CD14-positive monocyte (primary cell): ENCODE results near the gene BEND7. TPM values are rescaled to one million over a fixed set of nuclear protein-coding genes. Genes with fewer than 3 reads are reported as not detected.

Experiments
- DNase-seq, 3 donors: peaks; one replicate each; pipeline ENCODE4 v3.0.0-alpha.2; 2011 to 2022
- H2AFZ ChIP-seq: 2 replicates; pipeline ENCODE4 v1.6.0; 2012; ENCODE audit warnings: mild to moderate bottlenecking, low read depth, low read length, inconsistent platforms; ENCODE audit not compliant: insufficient read depth, poor library complexity, severe bottlenecking
- H3K27ac ChIP-seq, 2 donors: 1 replicate in 1 of 2; 2 replicates in 1 of 2; pipeline ENCODE4 v1.5.1; 2012 to 2013; ENCODE audit warnings: low read length in 2 of 2, control low read depth in 1 of 2, inconsistent platforms in 1 of 2, low read depth in 1 of 2, mild to moderate bottlenecking in 1 of 2
- H3K27me3 ChIP-seq, 2 donors: one replicate each; pipeline versions ENCODE4 v1.6.0 to v1.6.1; 2011 to 2013; ENCODE audit warnings: low read length in 2 of 2; ENCODE audit not compliant: control insufficient read depth in 2 of 2, insufficient read depth in 2 of 2
- H3K36me3 ChIP-seq, 2 donors: replicated peaks in 1 of 2; 1 replicate in 1 of 2; 2 replicates in 1 of 2; pipeline versions ENCODE4 v1.5.1 to v1.6.1; 2012 to 2013; ENCODE audit warnings: low read length in 2 of 2, control low read depth in 1 of 2, inconsistent platforms in 1 of 2, mild to moderate bottlenecking in 1 of 2; ENCODE audit not compliant: insufficient read depth in 2 of 2, control insufficient read depth in 1 of 2
- H3K4me1 ChIP-seq, 2 donors: 1 replicate in 1 of 2; 2 replicates in 1 of 2; pipeline versions ENCODE4 v1.5.1 to v1.6.1; 2012 to 2013; ENCODE audit warnings: low read length in 2 of 2, control low read depth in 1 of 2, inconsistent platforms in 1 of 2, mild to moderate bottlenecking in 1 of 2, moderate library complexity in 1 of 2; ENCODE audit not compliant: insufficient read depth in 2 of 2, control insufficient read depth in 1 of 2
- H3K4me2 ChIP-seq: replicated peaks from 2 replicates; pipeline ENCODE3; 2012; ENCODE audit warnings: low read length, moderate library complexity, mild to moderate bottlenecking; ENCODE audit not compliant: poor library complexity, severe bottlenecking; ENCODE audit errors: extremely low read depth
- H3K4me3 ChIP-seq, 3 experiments: fragments of 200-600 bp in 1 of 3; sonication (generic) in 1 of 3; replicated peaks in 1 of 3; 1 replicate in 2 of 3; 2 replicates in 1 of 3; pipeline ENCODE4 v1.5.1; 2011 to 2013; ENCODE audit warnings: low read length in 3 of 3, mild to moderate bottlenecking in 3 of 3, control low read depth in 2 of 3, low read depth in 2 of 3, inconsistent platforms in 1 of 3, moderate library complexity in 1 of 3
- H3K79me2 ChIP-seq: 2 replicates; pipeline ENCODE4 v1.6.0; 2012; ENCODE audit warnings: mild to moderate bottlenecking, control low read depth, inconsistent platforms, low read length, moderate library complexity; ENCODE audit not compliant: insufficient read depth
- H3K9ac ChIP-seq: 2 replicates; pipeline ENCODE4 v1.6.0; 2017; ENCODE audit warnings: low read length, mild to moderate bottlenecking; ENCODE audit not compliant: insufficient read depth, poor library complexity, severe bottlenecking
- H3K9me3 ChIP-seq, 2 donors: replicated peaks in 1 of 2; 1 replicate in 1 of 2; 2 replicates in 1 of 2; pipeline versions ENCODE4 v1.5.1 to v1.6.1; 2012 to 2013; ENCODE audit warnings: low read length in 2 of 2, control low read depth in 1 of 2; ENCODE audit not compliant: control insufficient read depth in 1 of 2, insufficient read depth in 1 of 2
- H4K20me1 ChIP-seq: 2 replicates; pipeline ENCODE4 v1.6.0; 2012; ENCODE audit warnings: mild to moderate bottlenecking, low read length, control low read depth, moderate library complexity; ENCODE audit not compliant: insufficient read depth
- H3K27ac Mint-ChIP-seq, 7 donors: one replicate each; pipeline ENCODE4 v1.8.0; 2020; ENCODE audit warnings: mild to moderate bottlenecking in 7 of 7, mixed read lengths in 7 of 7, moderate library complexity in 6 of 7, inconsistent platforms in 2 of 7
- H3K27me3 Mint-ChIP-seq, 3 donors: one replicate each; pipeline ENCODE4 v1.8.0; 2021 to 2022; ENCODE audit warnings: low read depth in 3 of 3, mild to moderate bottlenecking in 3 of 3, mixed read lengths in 3 of 3, moderate library complexity in 3 of 3, inconsistent platforms in 1 of 3
- H3K36me3 Mint-ChIP-seq, 2 donors: one replicate each; pipeline ENCODE4 v1.8.0; 2020; ENCODE audit warnings: mixed read lengths in 2 of 2, inconsistent platforms in 1 of 2, mild to moderate bottlenecking in 1 of 2
- H3K4me1 Mint-ChIP-seq: one replicate; pipeline ENCODE4 v1.8.0; 2020; ENCODE audit warnings: mild to moderate bottlenecking, mixed read lengths
- H3K4me3 Mint-ChIP-seq, 2 donors: one replicate each; pipeline ENCODE4 v1.8.0; 2020; ENCODE audit warnings: mild to moderate bottlenecking in 2 of 2, mixed read lengths in 2 of 2, moderate library complexity in 1 of 2
- H3K9me3 Mint-ChIP-seq, 7 donors: one replicate each; pipeline ENCODE4 v1.8.0; 2020 to 2022; ENCODE audit warnings: mixed read lengths in 7 of 7, mild to moderate bottlenecking in 6 of 7, moderate library complexity in 6 of 7, inconsistent platforms in 2 of 7
- WGBS: methylation state at CpG from one replicate; pipeline ENCODE4 v1.1.5; 2013; ENCODE audit warnings: missing lambda C conversion rate; ENCODE audit not compliant: insufficient coverage; 5-methylcytosine and 5-hydroxymethylcytosine counted together
- intact Hi-C, 2 donors: fragments of 100-400 bp; cut with micrococcal nuclease; formaldehyde crosslinking; loops; one replicate each; pipeline versions ENCODE4 v1.15.0 to v1.15.1; 2023
- polyA plus RNA-seq, 3 donors: library from polyadenylated mRNA; depleted of rRNA in 1 of 3; unstranded in 2 of 3; stranded (reverse) in 1 of 3; fragments of 300-500 nt in 2 of 3; fragments of >200 nt in 1 of 3; fragmentation: Illumina TruSeq in 2 of 3; gene quantifications; 1 replicate in 2 of 3; 2 replicates in 1 of 3; pipeline ENCODE4 v1.2.3, GENCODE V29; 2012 to 2021
- TF ChIP-seq, protein P1 (sequence below): fragments of 200-600 bp; IDR thresholded peaks from one replicate; pipeline ENCODE4 v1.8.0; 2022; ENCODE audit warnings: antibody characterized with exemption, mild to moderate bottlenecking

Gene BEND7
- polyA plus RNA-seq, 3 donors: 0.65 TPM; not detected in 2

DNA sequence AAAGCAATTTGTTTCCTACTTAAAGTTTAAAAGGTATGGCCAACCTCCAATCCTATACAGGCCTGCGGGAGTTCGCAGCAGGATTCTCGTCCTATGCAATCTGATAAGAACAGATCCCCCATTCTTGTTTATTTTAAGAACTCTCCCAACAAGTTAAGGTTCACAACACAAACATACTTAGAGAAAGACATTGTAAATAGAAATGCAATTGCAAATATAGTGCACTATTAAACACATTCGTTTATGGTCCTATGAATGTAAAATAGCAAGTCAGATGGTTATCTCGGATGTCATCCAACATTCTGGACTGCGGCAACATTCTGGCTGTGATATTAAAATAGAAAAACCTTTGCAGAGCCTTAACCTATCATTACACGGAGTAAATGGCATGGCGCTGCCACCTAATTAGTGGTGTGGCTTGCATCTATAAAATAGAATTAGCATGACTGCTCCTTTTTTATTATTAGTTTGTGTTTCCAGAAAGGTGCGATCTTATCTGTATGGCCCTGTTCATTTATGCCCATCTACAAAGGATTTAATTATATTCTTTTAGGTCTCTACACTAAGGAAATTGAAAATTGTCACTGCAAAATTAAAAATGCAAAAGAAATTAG, 37.0 kb downstream of the BEND7 start:
- Histone ChIP-seq H4K20me1 (no peaks in the 10 kb centered on the region), H3K9me3 (no peaks in the 10 kb centered on the region), H3K9ac (no peak overlapping the region), H3K36me3 (no peaks in the 10 kb centered on the region), H3K4me3 (no peak overlapping the region), H2AFZ (no peak overlapping the region), H3K4me2 (no peak overlapping the region), H3K27ac (no peak overlapping the region), H3K4me1 (no peaks in the 10 kb centered on the region), H3K79me2 (no peaks in the 10 kb centered on the region), H3K27me3 (no peaks in the 10 kb centered on the region)
- DNase-seq: no peak
- H3K4me3 Mint-ChIP-seq: no peak overlapping the region
- TF ChIP-seq, protein P1, sequence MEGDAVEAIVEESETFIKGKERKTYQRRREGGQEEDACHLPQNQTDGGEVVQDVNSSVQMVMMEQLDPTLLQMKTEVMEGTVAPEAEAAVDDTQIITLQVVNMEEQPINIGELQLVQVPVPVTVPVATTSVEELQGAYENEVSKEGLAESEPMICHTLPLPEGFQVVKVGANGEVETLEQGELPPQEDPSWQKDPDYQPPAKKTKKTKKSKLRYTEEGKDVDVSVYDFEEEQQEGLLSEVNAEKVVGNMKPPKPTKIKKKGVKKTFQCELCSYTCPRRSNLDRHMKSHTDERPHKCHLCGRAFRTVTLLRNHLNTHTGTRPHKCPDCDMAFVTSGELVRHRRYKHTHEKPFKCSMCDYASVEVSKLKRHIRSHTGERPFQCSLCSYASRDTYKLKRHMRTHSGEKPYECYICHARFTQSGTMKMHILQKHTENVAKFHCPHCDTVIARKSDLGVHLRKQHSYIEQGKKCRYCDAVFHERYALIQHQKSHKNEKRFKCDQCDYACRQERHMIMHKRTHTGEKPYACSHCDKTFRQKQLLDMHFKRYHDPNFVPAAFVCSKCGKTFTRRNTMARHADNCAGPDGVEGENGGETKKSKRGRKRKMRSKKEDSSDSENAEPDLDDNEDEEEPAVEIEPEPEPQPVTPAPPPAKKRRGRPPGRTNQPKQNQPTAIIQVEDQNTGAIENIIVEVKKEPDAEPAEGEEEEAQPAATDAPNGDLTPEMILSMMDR: no peak
- H3K36me3 Mint-ChIP-seq: no peaks in the 10 kb centered on the region
- H3K27me3 Mint-ChIP-seq: peaks cover 0 to 3% (median 0%) of the 10 kb centered on the region in 3 donors
- H3K9me3 Mint-ChIP-seq: no peaks in the 10 kb centered on the region
- H3K4me1 Mint-ChIP-seq: no peaks in the 10 kb centered on the region
- no peak overlapping the region for H3K27ac Mint-ChIP-seq
- WGBS: no CpG with 5 or more reads among the region's 9 CpGs
- intact Hi-C loops: no loop called here

DNA sequence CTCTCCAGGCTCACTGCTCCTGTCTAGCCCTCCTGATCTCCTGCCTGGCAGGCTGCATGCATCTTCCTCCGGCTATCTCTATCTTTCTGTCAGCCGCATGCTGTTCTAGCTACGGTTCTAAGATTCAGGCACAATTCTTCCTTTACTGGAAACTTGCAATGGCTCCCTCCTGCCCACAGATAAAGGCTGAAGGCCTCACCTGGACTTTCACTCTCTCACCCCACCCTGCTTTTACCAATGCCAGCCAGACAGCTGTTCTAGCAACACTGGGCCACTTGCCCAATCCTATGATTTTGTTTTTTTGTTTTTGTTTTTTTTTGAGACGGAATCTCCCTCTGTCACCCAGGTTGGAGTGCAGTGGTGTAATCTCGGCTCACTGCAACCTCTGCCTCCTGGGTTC, 38.3 kb downstream of the BEND7 start:
- no peak overlapping the region for H3K4me2 ChIP-seq
- peaks cover 0 to 3% (median 0%) of the 10 kb centered on the region in 3 donors for H3K27me3 Mint-ChIP-seq
- H3K4me1 ChIP-seq: no peaks in the 10 kb centered on the region
- no peaks in the 10 kb centered on the region for H3K27me3 ChIP-seq
- H3K4me1 Mint-ChIP-seq: no peaks in the 10 kb centered on the region
- no peaks in the 10 kb centered on the region for H3K9me3 Mint-ChIP-seq
- H3K36me3 Mint-ChIP-seq: no peaks in the 10 kb centered on the region
- no peaks in the 10 kb centered on the region for H4K20me1 ChIP-seq
- no peaks in the 10 kb centered on the region for H3K79me2 ChIP-seq
- 93% methylated on average over 3 of the region's 5 CpGs for WGBS
- TF ChIP-seq, protein P1: no peak
- no peak overlapping the region for H3K9ac ChIP-seq
- no peak for DNase-seq
- no peak overlapping the region for H2AFZ ChIP-seq
- no peak overlapping the region for H3K27ac Mint-ChIP-seq
- H3K27ac ChIP-seq: no peak overlapping the region
- H3K4me3 ChIP-seq: no peak overlapping the region
- H3K9me3 ChIP-seq: no peaks in the 10 kb centered on the region
- H3K4me3 Mint-ChIP-seq: no peak overlapping the region
- intact Hi-C loops: no loop called here
- no peaks in the 10 kb centered on the region for H3K36me3 ChIP-seq
